Activated T-helper 2 cell treated with anti-CD3 and anti-CD28 coated beads, Interferon-gamma antibody, Interleukin-2, Interleukin-4, amounts not matched to agents 10 μg/mL and 5 μg/mL and 100 μg/mL, durations not matched to agents 14 hours and 24 hours and 36 hours (primary cell): ENCODE data around the gene PTGES. TPM values are rescaled to one million over a fixed set of nuclear protein-coding genes. Genes with fewer than 3 reads are reported as not detected.

Experiments
- DNase-seq: peaks from one replicate; pipeline ENCODE4 v3.0.0; 2021; ENCODE audit warnings: low spot score
- H3K27ac Mint-ChIP-seq: one replicate; pipeline ENCODE4 v1.8.0; 2021; ENCODE audit warnings: mixed read lengths
- H3K27me3 Mint-ChIP-seq: one replicate; pipeline ENCODE4 v1.8.0; 2021; ENCODE audit warnings: low read depth, mixed read lengths
- H3K36me3 Mint-ChIP-seq: one replicate; pipeline ENCODE4 v1.8.0; 2021; ENCODE audit warnings: low read depth, mixed read lengths
- H3K4me1 Mint-ChIP-seq: one replicate; pipeline ENCODE4 v1.8.0; 2021; ENCODE audit warnings: low read depth, mixed read lengths
- H3K4me3 Mint-ChIP-seq: one replicate; pipeline ENCODE4 v1.8.0; 2021; ENCODE audit warnings: low read depth, mild to moderate bottlenecking, moderate library complexity, mixed read lengths
- H3K9me3 Mint-ChIP-seq: one replicate; pipeline ENCODE4 v1.8.0; 2021; ENCODE audit warnings: mixed read lengths
- intact Hi-C: fragments of 100-400 bp; cut with micrococcal nuclease; formaldehyde crosslinking; loops from one replicate; pipeline ENCODE4 v1.15.1; 2023
- total RNA-seq: library from RNA; stranded (reverse); gene quantifications from 2 replicates; pipeline ENCODE4 v1.2.3, GENCODE V29; 2022

The PTGES gene
- total RNA-seq, 1 donor from 2014 or later: 0.39 TPM

DNA sequence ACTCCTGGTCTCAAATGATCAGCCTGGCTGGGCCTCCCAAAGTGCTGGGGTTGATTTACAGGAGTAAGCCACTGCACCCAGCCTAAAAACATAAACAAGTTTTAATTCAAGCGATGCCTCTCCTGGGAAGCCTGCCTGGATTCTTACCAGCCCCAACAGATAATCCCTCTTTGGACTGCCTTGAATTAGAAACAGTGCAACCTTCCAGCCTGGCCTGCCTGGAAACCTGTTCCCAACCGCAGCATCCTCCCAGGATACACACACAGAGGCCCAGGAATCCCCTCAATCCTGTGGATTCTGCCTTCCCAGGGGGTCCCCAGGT is 19.2 kb downstream of the PTGES start:
- no peak overlapping the region for H3K27ac Mint-ChIP-seq
- DNase-seq: no peak
- H3K4me1 Mint-ChIP-seq: peaks cover 6% of the 10 kb centered on the region
- H3K9me3 Mint-ChIP-seq: no peaks in the 10 kb centered on the region
- intact Hi-C loops: no loop called here
- H3K27me3 Mint-ChIP-seq: peaks cover 8% of the 10 kb centered on the region
- H3K36me3 Mint-ChIP-seq: no peaks in the 10 kb centered on the region
- no peak overlapping the region for H3K4me3 Mint-ChIP-seq

DNA sequence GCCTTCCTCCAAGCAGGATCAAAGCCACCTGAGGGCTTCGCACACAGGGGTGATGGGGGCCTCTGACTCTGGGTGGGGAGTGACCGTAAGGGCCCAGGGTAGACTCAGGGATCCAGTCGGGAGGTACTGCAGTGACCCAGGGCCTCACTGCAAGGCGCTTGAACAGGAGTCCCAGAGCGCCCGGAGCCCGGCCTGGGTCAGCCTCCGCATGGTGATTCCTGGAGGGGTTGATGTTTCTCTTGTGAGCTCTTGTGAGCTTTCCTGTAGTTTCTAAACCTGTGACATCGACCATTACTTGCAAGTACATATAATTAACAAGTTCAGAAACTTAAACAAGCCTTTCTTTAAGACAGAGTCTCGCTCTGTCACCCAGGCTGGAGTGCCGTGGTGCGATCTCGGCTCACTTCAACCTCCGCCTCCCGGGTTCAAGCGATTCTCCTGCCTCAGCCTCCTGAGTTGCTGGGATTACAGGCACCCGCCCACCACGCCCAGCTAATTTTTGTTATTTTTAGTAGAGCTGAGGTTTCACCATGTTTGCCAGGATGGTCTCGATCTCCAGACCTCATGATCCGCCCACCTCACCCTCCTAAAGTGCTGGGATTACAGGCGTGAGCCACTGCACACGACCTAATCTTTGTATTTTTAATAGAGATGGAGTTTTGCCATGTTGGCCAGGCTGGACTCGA is 19.8 kb downstream of the PTGES start:
- Mint-ChIP-seq H3K4me1 (peaks cover 3% of the 10 kb centered on the region), H3K9me3 (no peaks in the 10 kb centered on the region), H3K4me3 (no peak overlapping the region), H3K27me3 (peaks cover 8% of the 10 kb centered on the region), H3K27ac (no peak overlapping the region), H3K36me3 (no peaks in the 10 kb centered on the region)
- intact Hi-C loops: no loop called here
- no peak for DNase-seq

DNA sequence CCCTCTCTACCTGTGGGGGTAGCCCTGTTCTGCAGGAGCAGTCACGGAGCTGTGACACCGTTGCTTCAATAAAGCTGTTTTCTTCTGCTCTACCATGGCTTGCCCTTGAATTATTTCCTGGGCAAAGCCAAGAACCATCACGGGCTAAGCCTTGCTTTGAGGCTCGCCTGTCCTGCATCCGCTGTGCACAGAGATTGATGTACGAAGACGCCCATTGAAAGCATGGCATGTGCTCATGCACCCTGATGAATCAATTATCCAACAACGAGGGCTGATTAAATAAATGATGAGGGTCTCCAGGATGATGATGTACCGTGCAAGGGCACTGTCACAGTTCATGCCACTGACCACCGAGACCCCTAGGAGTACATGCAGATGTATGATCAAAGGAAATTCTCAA is 20.7 kb downstream of the PTGES start:
- H3K4me1 Mint-ChIP-seq: no peaks in the 10 kb centered on the region
- no peaks in the 10 kb centered on the region for H3K9me3 Mint-ChIP-seq
- no peak for DNase-seq
- no peak overlapping the region for H3K4me3 Mint-ChIP-seq
- H3K27ac Mint-ChIP-seq: no peak overlapping the region
- H3K36me3 Mint-ChIP-seq: no peaks in the 10 kb centered on the region
- peaks cover 7% of the 10 kb centered on the region for H3K27me3 Mint-ChIP-seq
- intact Hi-C loops: no loop called here

DNA sequence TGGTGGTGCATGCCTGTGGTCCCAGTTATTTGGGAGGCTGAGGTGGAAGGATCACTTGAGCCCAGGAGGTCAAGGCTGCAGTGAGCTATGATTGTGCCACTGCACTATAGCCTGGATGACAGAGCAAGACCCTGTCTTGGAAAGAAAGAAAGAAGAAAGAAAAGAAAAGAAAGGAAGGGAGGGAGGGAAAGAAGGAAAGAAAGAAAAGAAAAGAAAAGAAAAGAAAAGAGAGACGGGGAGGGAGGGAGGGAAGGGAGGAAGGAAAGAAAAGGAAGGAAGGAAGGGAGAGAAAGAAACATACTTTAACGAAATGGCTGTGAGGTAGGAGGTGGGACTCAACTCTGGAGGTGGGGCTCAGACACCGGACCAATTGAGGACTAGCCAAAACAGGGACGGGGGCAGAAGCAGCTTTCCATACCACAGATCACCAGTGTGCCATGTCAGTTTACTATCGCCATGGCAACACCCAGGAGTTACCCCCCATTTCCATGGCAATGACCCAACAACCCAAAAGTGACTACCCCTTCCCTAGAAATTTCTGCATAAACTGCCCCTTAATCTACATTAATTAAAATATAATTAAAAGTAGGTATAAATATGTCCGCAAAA is 21.3 kb downstream of the PTGES start:
- no peak for DNase-seq
- Mint-ChIP-seq H3K27ac (no peak overlapping the region), H3K4me3 (no peak overlapping the region), H3K36me3 (no peaks in the 10 kb centered on the region), H3K4me1 (peaks cover 3% of the 10 kb centered on the region), H3K27me3 (peaks cover 6% of the 10 kb centered on the region), H3K9me3 (no peaks in the 10 kb centered on the region)
- intact Hi-C loops: no loop called here

DNA sequence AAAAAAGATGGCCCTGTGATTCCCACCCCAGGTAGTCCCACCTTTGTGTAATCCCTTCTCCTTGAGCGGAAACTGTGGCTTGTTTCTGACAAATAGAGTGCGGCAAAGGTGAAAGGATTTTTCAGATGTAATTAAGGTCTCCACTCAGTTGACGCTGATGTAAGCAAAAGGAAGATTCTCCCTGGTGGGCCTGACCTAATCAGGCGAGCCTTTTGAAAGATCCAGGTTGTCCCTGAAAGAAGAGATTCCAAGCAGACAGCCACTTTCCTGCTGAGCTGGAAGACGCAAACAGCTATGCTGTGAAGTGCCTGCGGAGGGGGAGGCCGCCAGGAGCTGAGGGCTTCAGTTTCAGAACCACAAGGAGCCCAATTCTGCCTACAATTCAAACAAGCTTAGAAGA is 24.1 kb downstream of the PTGES start:
- Mint-ChIP-seq H3K4me3 (no peak overlapping the region), H3K27me3 (peaks cover 6% of the 10 kb centered on the region), H3K27ac (no peak overlapping the region), H3K4me1 (peaks cover 3% of the 10 kb centered on the region), H3K9me3 (no peaks in the 10 kb centered on the region), H3K36me3 (no peaks in the 10 kb centered on the region)
- intact Hi-C loops: no loop called here
- no peak for DNase-seq

DNA sequence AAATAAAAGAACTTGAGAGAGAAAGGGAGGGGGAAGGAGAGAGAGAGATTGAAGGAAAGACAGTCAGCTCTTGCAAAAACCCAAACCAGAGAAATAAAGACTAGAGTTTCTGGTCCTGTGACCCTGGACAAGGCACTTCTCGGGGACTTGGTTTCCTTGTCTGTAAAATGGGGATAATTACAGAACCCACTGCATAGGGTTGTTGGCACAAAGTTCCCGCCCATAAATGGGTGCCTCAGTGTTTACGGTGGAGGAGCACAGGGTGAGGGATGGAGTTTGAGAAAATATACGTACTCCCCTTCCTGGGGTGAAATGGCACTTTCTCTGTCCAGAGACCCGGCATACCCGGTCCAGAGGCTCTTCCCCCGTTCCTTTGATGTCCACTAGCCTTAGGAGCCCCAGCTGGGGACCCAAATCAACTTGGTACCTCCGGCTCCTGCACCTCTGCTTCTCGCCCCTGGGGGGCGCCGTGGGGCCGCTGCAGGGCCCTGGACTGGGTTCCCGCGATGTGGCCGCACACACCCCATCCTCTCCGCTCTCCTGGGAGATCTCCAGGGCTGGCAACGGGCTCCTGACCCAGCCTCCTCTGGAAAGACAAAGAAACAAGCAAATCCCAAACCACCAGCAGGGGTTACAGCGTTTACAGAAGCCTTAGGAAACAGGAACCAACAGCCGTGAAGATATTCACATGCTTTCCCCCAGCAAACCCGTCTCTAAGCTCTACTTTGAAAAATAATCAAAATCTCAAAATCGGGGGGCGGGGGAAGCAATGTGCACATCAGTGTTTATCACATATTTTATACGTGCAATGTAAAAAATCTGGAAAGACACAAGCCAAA is 26.3 kb downstream of the PTGES start:
- Mint-ChIP-seq H3K36me3 (no peaks in the 10 kb centered on the region), H3K27me3 (peaks cover 6% of the 10 kb centered on the region), H3K4me1 (peaks cover 3% of the 10 kb centered on the region), H3K4me3 (no peak overlapping the region), H3K27ac (no peak overlapping the region), H3K9me3 (no peaks in the 10 kb centered on the region)
- peak; percentile 52 for DNase-seq
- intact Hi-C loops: loop anchor here (1.0 kb wide), 1 partner anchor 64 kb away; no protein-coding TSS in a partner anchor

DNA sequence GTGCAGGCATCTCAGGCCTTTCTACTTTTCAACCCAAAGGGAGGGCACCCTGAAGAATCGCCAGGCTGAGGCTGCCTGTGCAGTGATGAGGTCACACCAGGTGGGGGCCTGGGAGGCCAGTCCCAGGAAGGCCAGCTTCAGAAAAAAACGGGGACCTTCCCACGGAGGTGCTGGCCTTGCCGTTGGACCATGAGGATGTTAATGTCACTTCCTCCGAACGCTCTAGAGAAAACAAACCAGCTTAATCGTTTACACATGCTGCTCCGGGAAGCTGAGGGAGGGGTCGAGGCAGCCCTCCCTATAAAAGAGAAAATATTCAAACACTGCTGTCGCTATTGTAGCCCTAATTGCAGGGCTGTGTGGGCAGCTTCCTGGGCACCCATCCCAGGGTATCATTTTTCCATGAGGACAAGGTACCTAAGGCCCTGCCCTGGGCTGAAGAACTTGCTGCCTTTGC is 27.0 kb downstream of the PTGES start:
- peaks cover 4% of the 10 kb centered on the region for H3K27me3 Mint-ChIP-seq
- intact Hi-C loops: loop anchor here (1.0 kb wide), 1 partner anchor 64 kb away; no protein-coding TSS in a partner anchor

DNA sequence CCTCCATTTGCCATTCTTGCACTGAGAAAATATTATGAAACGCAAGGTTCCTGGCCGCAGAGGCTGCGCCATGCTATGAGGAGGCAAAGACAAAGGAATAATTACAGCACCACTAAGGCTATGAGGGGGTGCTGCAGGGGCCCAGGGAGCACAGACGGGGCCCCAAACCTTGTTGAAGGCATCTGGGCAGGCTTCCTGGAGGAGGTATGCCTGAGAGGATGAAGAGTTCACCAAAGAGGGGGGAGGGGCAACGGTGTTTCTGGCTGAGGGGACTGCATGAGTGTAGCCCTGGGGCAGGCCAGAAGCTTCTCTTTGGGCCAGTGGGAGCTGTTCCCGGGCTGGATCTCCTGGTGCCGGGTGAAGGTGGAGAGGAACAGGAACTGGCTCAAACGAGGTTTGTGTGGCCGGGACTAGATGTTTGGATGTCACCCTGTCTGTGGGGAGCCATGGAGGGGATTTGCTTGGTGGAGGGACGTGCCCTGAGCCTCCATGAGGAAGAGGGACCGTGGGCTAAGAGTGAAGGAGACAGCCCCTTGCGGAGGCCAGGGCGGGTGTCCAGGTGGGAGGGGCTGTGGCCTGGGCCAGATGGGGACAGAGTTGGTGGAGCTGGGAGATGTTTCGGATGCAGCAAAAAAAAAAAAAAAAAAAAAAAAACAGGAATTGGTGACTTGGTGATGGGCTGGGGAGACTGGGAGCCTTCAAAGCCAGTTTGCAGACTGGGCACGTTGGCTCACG is 28.2 kb downstream of the PTGES start:
- H3K4me3 Mint-ChIP-seq: no peak overlapping the region
- H3K4me1 Mint-ChIP-seq: peaks cover 3% of the 10 kb centered on the region
- peaks cover 2% of the 10 kb centered on the region for H3K27me3 Mint-ChIP-seq
- no peaks in the 10 kb centered on the region for H3K36me3 Mint-ChIP-seq
- no peak for DNase-seq
- no peaks in the 10 kb centered on the region for H3K9me3 Mint-ChIP-seq
- intact Hi-C loops: no loop called here
- H3K27ac Mint-ChIP-seq: no peak overlapping the region

More for the DNA sequence above, 27.0 kb downstream of the PTGES start:
- no peaks in the 10 kb centered on the region for H3K36me3 Mint-ChIP-seq
- H3K9me3 Mint-ChIP-seq: no peaks in the 10 kb centered on the region
- no peak overlapping the region for H3K27ac Mint-ChIP-seq
- peaks cover 3% of the 10 kb centered on the region for H3K4me1 Mint-ChIP-seq
- no peak overlapping the region for H3K4me3 Mint-ChIP-seq
- no peak for DNase-seq

DNA sequence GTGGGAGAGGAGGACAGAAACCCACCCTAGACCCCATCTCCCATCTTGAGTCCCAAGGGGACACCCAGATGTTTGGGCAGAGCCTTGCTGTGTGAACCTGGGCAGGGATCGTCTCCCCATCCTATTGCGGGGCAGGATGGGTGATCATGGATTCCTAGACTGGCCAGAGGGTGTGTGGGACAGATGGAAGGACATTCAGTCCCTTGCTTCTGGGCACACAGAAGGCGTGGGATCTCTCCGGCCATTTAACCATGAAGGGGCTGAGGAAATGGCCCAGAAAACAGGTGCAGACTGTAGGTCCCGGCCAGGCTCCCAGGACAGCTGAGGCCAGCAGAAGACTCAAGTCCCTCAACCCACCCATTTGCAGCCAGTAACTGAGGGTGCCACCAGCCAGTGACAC is 29.9 kb downstream of the PTGES start:
- no peak for DNase-seq
- H3K4me1 Mint-ChIP-seq: peaks cover 3% of the 10 kb centered on the region
- H3K27ac Mint-ChIP-seq: no peak overlapping the region
- H3K36me3 Mint-ChIP-seq: no peaks in the 10 kb centered on the region
- H3K4me3 Mint-ChIP-seq: no peak overlapping the region
- intact Hi-C loops: no loop called here
- no peaks in the 10 kb centered on the region for H3K9me3 Mint-ChIP-seq
- peaks cover 1% of the 10 kb centered on the region for H3K27me3 Mint-ChIP-seq

DNA sequence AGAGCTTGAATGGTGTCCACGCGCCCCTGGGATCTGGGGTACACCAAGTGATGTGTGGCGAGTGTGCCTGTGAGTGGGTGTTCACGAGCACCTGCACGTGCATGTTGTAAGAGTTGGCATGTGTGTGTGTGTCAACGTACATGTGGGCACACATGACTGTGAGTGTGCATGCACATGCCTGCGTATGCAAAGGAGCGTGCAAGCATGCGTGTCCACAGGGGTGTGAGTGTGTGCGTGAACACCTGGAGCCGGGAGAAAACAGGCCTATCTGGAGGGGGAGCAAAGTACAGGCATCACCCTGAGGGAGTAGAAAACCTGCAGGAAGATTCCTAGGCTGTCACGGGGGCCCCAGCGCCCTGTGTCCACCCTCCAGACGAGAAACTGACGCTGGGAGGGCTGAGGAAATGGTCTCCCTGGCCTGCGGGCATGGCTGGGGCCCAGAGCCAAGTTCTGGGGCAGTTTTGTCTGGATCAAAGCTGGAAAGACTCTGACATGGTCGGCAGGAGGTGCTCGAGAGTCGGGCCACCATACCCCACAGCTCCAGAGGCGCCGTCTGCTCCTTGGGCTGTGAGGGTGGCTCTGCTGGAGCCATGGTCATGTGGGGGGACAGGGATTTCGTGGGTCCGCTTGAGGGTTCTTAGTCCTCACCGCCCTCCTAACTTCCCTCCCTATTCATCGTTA is 31.8 kb downstream of the PTGES start:
- H3K4me3 Mint-ChIP-seq: no peak overlapping the region
- intact Hi-C loops: no loop called here
- no peaks in the 10 kb centered on the region for H3K4me1 Mint-ChIP-seq
- no peak overlapping the region for H3K27ac Mint-ChIP-seq
- no peaks in the 10 kb centered on the region for H3K9me3 Mint-ChIP-seq
- H3K36me3 Mint-ChIP-seq: no peaks in the 10 kb centered on the region
- no peak for DNase-seq
- H3K27me3 Mint-ChIP-seq: no peaks in the 10 kb centered on the region

DNA sequence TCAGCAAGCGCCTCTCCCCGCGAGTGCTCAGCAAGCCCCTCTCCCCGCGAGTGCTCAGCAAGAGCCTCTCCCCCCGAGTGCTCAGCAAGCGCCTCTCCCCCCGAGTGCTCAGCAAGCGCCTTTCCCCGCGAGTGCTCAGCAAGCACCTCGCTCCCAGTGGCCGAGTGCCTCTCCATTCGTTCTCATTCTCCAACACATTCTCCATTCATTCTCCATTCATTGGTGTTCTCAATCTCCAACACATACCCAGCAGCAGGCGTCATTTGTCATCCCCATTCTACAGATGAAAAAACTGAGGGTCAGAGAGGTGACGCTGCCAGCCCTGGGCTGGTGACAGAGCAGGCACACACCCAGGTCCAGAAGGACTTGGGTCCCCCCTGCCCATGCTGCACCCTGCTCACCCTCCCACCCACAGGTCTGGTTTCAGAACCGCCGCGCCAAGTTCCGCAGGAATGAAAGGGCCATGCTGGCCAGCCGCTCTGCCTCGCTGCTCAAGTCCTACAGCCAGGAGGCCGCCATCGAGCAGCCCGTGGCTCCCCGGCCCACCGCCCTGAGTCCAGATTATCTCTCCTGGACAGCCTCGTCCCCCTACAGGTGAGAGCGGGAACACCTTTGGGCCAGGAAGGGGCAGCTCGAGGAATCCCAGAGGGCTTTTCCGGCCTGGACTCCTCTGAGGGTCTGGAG is 32.5 kb downstream of the PTGES start:
- H3K4me1 Mint-ChIP-seq: no peaks in the 10 kb centered on the region
- H3K27me3 Mint-ChIP-seq: no peaks in the 10 kb centered on the region
- H3K27ac Mint-ChIP-seq: no peak overlapping the region
- intact Hi-C loops: no loop called here
- DNase-seq: no peak
- no peak overlapping the region for H3K4me3 Mint-ChIP-seq
- no peaks in the 10 kb centered on the region for H3K36me3 Mint-ChIP-seq
- H3K9me3 Mint-ChIP-seq: no peaks in the 10 kb centered on the region

DNA sequence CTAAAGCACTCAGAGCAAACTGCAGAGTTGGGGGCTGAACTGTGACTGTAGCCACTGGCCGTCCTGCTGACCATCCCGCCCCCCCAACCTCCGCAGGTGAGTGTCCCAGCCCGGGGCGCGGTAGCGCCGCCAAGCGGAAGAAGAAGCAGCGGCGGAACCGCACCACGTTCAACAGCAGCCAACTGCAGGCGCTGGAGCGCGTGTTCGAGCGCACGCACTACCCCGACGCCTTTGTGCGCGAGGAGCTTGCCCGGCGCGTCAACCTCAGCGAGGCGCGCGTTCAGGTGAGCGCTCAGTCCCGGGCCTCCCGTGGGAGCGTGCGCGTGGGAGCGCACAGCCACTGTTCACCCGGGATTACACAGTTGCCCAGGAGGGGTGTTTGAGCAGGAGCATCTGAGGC is 33.7 kb downstream of the PTGES start:
- Mint-ChIP-seq H3K4me1 (no peaks in the 10 kb centered on the region), H3K9me3 (no peaks in the 10 kb centered on the region), H3K4me3 (no peak overlapping the region), H3K36me3 (no peaks in the 10 kb centered on the region), H3K27me3 (no peaks in the 10 kb centered on the region), H3K27ac (no peak overlapping the region)
- intact Hi-C loops: no loop called here
- DNase-seq: no peak
